HFFc6 (cell line): ENCODE data around the gene LRP1B. TPM values are rescaled to one million over a fixed set of nuclear protein-coding genes. Genes with fewer than 3 reads are reported as not detected.

ENCODE experiments used
- DNase-seq: peaks from one replicate; pipeline ENCODE4 v3.0.0-alpha.2; 2018
- H3K27ac Mint-ChIP-seq: 2 replicates; pipeline ENCODE4 v1.8.0; 2020; ENCODE audit warnings: mild to moderate bottlenecking, mixed read lengths
- H3K27me3 Mint-ChIP-seq: 2 replicates; pipeline ENCODE4 v1.8.0; 2021; ENCODE audit warnings: mild to moderate bottlenecking, moderate library complexity, mixed read lengths; ENCODE audit not compliant: insufficient read depth
- H3K36me3 Mint-ChIP-seq: 2 replicates; pipeline ENCODE4 v1.8.0; 2021; ENCODE audit warnings: low read depth, mixed read lengths
- H3K4me1 Mint-ChIP-seq: 2 replicates; pipeline ENCODE4 v1.8.0; 2020; ENCODE audit warnings: low read depth, mixed read lengths
- H3K4me3 Mint-ChIP-seq: 2 replicates; pipeline ENCODE4 v1.8.0; 2020; ENCODE audit warnings: mild to moderate bottlenecking, moderate library complexity, mixed read lengths
- H3K9me3 Mint-ChIP-seq: 2 replicates; pipeline ENCODE4 v1.8.0; 2020; ENCODE audit warnings: mild to moderate bottlenecking, mixed read lengths
- total RNA-seq, 6 experiments: library from RNA; stranded (reverse); fragmentation: NEBNext Ultra II Directional; extraction: Animal tissue kit (Norgen Biotek cat#: 25700); gene quantifications; 2 replicates in 1 of 6; 3 replicates in 5 of 6; pipeline ENCODE4 v1.2.3, GENCODE V29; 2021
- TF ChIP-seq, protein P1 (sequence below): fragments of 200-600 bp; sonication (generic); IDR thresholded peaks from 2 replicates; pipeline ENCODE4 v1.5.0; 2021; ENCODE audit warnings: antibody characterized with exemption, mild to moderate bottlenecking

The LRP1B gene
- total RNA-seq, 6 experiments from 2014 or later, result not detected

DNA sequence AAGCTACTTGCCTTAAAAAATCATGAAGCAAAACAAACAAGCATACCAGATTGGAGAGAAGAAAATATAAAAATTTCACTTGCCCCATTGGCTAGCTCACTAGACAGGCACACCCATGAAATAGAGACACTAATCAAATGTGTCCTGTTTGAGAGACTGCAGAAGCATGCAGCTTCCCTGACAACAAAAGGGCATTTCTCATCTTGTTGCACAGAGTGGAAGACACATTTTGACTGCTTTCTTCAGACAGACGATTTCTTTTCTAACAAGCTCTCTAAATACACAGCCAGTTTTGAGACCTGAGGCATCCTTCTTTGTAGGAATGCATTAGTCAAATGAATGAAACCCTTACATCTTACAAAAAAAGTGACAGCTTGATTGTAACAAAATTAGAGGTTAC, 1792.0 kb downstream of the LRP1B start:
- TF ChIP-seq, protein P1, sequence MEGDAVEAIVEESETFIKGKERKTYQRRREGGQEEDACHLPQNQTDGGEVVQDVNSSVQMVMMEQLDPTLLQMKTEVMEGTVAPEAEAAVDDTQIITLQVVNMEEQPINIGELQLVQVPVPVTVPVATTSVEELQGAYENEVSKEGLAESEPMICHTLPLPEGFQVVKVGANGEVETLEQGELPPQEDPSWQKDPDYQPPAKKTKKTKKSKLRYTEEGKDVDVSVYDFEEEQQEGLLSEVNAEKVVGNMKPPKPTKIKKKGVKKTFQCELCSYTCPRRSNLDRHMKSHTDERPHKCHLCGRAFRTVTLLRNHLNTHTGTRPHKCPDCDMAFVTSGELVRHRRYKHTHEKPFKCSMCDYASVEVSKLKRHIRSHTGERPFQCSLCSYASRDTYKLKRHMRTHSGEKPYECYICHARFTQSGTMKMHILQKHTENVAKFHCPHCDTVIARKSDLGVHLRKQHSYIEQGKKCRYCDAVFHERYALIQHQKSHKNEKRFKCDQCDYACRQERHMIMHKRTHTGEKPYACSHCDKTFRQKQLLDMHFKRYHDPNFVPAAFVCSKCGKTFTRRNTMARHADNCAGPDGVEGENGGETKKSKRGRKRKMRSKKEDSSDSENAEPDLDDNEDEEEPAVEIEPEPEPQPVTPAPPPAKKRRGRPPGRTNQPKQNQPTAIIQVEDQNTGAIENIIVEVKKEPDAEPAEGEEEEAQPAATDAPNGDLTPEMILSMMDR, result no peak
- Mint-ChIP-seq H3K36me3 (no peaks in the 10 kb centered on the region; the same call in 1 of the 2 replicates), H3K4me3 (no peak overlapping the region), H3K4me1 (no peaks in the 10 kb centered on the region), H3K27me3 (no peaks in the 10 kb centered on the region; the same call in 1 of the 2 replicates), H3K9me3 (peaks cover 30% of the 10 kb centered on the region), H3K27ac (no peak overlapping the region)
- DNase-seq, result no peak

DNA sequence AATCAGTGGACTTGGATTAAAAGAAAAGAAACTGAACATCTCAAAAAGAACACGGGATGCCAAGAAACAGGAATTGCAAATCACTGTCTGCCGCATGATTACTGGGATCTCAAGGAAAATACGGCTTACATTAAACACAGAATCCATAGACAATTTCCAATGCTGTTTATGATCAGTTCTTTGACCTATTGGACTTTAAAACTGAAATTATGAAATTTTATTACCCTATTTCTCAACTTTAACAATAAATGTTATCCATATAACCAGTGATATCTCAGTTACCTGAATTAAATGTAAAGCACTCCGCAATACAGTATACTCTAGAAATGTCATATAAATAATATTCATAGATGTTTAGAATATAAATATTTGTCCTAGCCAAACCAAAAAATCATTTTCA, 1793.8 kb downstream of the LRP1B start:
- Mint-ChIP-seq H3K9me3 (peaks cover 42% of the 10 kb centered on the region), H3K27ac (no peak overlapping the region), H3K27me3 (no peaks in the 10 kb centered on the region; the same call in 1 of the 2 replicates), H3K4me3 (no peak overlapping the region), H3K36me3 (no peaks in the 10 kb centered on the region), H3K4me1 (no peaks in the 10 kb centered on the region)
- DNase-seq, result no peak
- TF ChIP-seq, protein P1, result no peak

DNA sequence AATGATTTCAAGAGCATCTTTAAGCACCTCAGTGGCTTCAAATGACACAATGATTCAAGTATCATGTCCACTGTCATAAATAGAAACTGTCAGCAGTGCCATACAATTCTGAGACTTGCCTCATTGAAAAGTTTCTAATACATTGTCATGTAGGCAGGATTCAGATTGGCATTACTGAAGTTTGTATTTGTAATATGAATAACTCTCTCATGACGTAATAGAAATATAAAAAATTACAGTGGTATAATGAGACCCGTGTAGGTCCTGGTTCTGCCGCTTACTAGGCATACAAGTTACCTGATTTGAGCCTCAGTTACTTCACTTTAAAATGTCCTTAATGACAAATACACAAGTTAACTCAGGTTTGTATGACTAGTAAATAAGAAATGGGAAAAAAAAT, 1814.5 kb downstream of the LRP1B start:
- no peaks in the 10 kb centered on the region for H3K4me1 Mint-ChIP-seq
- DNase-seq, result no peak
- H3K4me3 Mint-ChIP-seq, result no peak overlapping the region
- H3K9me3 Mint-ChIP-seq, result peaks cover 19% of the 10 kb centered on the region
- H3K36me3 Mint-ChIP-seq, result no peaks in the 10 kb centered on the region
- TF ChIP-seq, protein P1, result no peak
- no peak overlapping the region for H3K27ac Mint-ChIP-seq
- H3K27me3 Mint-ChIP-seq, result no peaks in the 10 kb centered on the region

DNA sequence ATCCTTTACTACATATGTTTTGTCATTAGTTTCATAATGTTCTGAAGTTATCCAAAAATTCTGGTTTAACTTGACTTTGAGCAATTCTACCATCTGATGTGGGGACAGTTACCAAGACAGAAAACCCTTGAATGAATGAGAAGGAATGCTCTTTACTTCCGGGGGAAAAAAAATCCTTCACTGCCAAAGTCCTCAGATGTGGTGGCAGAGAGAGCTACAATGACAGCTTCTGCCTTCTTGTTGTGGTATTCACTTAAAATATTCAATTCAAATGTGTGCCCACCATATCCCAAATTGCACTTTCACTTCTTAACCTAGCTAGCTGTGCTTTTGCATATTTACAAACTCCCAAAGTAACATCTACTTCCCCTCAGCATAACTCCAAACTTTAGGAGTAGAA, 1818.9 kb downstream of the LRP1B start:
- H3K27me3 Mint-ChIP-seq, result no peaks in the 10 kb centered on the region
- no peak for DNase-seq
- TF ChIP-seq, protein P1, result no peak
- H3K4me3 Mint-ChIP-seq, result no peak overlapping the region
- H3K4me1 Mint-ChIP-seq, result no peaks in the 10 kb centered on the region
- H3K36me3 Mint-ChIP-seq, result no peaks in the 10 kb centered on the region
- H3K9me3 Mint-ChIP-seq, result peaks cover 20% of the 10 kb centered on the region
- H3K27ac Mint-ChIP-seq, result no peak overlapping the region

DNA sequence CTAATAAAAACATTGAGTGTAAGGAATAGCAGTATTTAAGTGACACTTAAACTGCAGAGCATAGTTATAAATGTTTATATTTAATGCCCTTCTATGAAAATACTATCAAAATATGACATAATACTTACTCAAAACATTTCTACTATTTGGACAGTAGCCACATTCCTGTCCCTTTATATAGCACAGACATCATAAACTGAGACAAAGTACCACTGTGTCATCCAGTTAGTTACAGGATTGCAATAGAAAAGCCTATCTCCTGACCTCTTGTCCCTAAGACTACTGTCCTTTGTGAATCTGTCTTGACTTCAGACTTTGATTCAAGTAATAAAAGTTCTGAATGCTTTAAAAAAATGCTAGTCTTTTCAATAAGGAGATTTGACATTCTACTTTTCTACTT, 1822.1 kb downstream of the LRP1B start:
- H3K27me3 Mint-ChIP-seq, result no peaks in the 10 kb centered on the region
- H3K4me1 Mint-ChIP-seq, result no peaks in the 10 kb centered on the region
- no peaks in the 10 kb centered on the region for H3K36me3 Mint-ChIP-seq
- H3K4me3 Mint-ChIP-seq, result no peak overlapping the region
- no peak overlapping the region for H3K27ac Mint-ChIP-seq
- H3K9me3 Mint-ChIP-seq, result peaks cover 35% of the 10 kb centered on the region
- TF ChIP-seq, protein P1, result no peak
- no peak for DNase-seq

DNA sequence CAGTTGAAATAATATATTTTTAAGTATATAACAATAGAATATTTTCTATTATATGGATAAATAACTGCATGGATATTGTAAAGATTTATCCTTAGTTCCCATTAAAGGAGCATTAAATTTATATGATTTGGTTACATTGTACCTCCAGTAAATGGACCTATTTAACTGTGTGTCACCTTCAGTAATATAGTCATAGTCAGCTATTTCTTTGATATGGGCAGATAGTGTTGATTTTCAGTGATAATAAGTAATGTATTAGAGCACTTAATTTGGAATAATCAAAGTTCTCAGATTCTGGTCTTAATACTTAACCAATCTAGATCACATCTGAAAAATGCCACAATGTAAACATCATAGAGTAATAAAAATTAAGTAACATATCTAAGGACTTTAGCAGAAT, 1823.3 kb downstream of the LRP1B start:
- Mint-ChIP-seq H3K4me3 (no peak overlapping the region), H3K9me3 (peaks cover 36% of the 10 kb centered on the region), H3K27me3 (no peaks in the 10 kb centered on the region), H3K27ac (no peak overlapping the region), H3K36me3 (no peaks in the 10 kb centered on the region), H3K4me1 (no peaks in the 10 kb centered on the region)
- no peak for DNase-seq
- TF ChIP-seq, protein P1, result no peak
